IPS DF 4.7 (cell line): ENCODE measurements around the gene TSHZ1.

Experiments used
- DNase-seq: peaks from one replicate; pipeline ENCODE4 v3.0.0-alpha.2; 2013; ENCODE audit warnings: low spot score; ENCODE audit errors: extremely low read depth

Gene TSHZ1

DNA sequence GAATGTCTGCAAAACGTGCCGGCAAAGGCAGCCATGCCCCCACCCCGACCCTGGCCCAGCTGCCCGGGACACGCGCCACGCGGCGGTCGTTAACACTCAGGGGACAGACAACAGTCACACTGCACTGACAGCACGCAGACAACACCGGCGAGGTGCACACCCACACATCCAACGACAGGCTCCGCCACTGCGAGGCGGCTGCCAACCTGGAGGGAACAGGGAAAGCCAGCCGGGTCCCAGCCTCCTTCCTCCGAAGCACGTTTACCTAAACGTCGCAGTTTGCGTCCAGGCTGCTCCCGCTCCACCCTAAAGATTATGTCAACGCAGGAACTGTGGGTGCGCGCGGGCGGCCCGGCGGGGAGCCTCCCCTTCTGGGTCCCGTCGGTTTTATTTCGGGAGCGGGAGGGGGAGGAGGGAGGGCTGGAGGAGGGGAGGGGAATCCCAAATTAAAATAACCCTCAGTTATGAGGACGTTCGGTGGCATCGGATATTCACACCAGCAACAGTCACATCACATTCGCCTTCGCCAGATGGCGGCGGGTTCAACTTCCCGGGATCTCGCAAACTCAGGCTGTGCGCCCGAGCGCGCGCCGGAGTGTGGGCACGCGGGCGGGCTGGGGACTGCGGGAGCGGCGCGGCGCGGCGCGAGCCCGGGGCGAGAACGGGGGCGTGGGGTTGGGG is 2.3 kb upstream of the TSHZ1 start:
- DNase-seq = no peak

GRCh38 chr18:75208836-75209128 is 1.8 kb upstream of the TSHZ1 start:
- no peak for DNase-seq

- DNase-seq = no peak
These were observed 1.3 kb upstream of the TSHZ1 start, which contains the start of gene PTGR3 for GRCh38 chr18:75209129-75209950. Gene PTGR3 (minus strand): TSS chr18:75209139. CDS start chr18:75209058, 81 bp downstream.

GRCh38 chr18:75209951-75210258 is 692 bp upstream of the TSHZ1 start:
- DNase-seq = no peak

GRCh38 chr18:75211002-75211621 is 515 bp downstream of the TSHZ1 start:
- no peak for DNase-seq

- DNase-seq = no peak
These were observed 992 bp downstream of the TSHZ1 start for GRCh38 chr18:75211626-75211952.

DNA sequence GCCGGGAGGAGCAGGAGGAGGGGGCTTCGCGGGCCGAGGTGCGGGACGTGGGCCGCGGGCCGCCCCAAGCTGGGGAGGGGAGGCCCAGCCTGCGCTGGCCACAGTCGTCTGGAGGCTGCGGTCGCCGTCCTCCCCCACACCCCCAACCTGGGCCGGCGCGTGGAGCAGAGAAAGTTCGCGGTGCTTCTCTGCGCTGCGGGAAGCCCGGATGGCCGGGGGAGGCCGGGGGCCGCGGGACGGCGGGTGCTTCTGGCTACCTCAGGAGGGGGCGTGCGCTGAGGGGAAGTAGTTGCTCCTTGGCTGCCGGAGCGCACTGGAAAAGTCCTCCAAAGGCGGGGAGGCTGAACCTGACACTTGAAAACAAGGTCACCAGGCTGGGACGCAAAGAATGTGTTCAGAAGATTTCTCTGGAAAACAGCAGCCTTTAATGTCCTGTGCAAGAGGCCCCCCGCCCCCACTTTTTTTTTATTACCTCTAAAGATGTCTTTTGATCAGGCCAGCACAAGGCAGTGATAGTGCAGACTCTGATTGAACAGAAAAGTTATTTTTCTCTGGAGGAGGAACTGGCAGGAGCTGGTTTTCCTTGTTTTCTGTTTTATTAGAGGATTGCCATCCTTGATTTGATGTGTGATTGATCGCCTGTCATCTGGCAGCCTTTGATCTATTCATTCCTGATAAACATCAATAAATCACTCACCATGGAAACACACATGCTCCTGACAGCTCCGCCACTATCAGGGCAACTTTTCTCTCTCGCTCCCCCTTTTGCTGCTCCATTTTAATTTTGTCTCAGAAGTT is 1.6 kb downstream of the TSHZ1 start:
- no peak for DNase-seq

DNA sequence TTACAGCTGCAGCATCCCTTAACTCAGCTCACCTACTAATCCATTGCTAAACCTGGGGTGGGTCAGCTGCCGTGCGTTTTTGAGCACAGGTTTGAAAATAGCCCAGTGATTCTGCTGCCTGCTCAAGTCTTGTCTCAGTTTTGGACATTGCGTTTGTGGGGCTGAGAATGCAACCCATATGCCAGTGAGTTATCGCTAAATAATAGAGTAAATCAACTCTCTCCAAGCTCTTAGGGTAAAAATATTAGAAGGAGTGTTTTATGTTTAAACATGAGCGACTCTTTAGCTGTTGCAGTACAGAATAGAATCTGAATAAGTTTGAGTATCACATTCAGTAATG is 2.1 kb downstream of the TSHZ1 start:
- DNase-seq = no peak

GRCh38 chr18:75213611-75214331 is 3.2 kb downstream of the TSHZ1 start:
- DNase-seq = no peak

GRCh38 chr18:75214332-75214690 is 3.7 kb downstream of the TSHZ1 start:
- no peak for DNase-seq

DNA sequence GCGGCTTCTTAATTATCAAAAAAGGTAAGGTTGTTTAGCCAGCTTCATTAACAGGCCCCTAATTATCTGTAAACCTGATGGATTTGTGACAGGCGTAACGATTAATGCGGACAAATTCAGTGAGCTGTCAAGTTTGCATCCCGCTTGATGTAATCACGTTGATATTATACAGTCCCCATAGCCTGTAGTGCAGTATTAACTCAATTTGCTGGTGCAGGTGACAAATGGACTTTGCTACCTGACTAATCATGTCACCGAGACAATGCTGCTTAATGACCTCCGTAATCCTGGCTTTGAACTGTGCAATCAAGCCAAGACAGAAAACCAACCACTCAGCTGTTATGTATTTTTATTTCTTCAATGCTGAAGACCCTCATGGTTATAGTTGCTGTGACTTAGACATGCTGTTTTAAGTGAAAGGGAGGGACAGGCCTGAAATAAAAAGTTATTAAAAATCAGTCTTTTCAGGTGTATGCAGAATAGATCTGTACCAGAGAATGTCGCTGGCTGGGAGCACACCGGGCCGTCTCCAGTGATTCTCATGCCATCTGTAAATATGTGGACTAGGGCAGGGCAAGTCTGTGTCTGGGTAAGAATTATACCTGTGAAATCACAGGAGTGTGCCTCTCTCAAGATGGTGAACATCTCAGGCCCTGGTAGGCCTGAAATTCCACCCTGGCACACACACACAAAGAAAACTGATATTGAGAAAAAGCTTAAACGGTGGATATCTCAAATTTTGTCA is 4.3 kb downstream of the TSHZ1 start:
- no peak for DNase-seq

- no peak for DNase-seq
These were observed 5.1 kb downstream of the TSHZ1 start for GRCh38 chr18:75215663-75216062.

DNA sequence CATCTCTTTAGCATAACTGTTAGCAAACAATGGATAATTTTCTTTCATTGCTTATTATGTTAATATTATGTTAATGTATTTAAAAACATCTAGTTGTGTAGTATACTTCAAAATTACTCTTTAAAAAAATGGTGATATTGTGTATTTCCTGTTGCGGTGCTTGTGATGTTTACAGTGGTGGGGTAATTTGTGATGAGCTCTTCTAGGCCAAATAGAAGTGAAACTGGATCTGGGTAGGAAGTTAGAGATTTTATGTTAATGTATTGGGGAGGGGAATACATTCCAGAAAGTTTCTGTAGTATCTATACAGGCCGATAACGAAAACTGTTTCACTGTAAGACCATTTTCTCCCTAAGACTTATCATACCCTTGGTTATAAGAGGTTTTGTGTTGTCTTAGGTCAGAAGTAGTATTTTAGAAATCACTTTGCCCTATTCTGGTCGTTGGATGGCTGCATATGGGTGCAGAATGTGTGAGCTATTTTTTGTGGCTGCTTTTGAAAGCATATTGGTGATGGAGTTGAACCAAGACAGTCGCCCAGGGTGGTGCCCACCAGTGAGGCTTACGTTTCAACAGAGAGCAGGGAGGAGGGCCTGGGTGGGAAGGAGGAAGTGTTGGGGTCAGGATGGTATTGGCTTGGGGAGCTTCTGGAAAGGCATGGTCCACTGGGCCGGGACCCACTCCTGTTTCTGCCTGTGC is 5.8 kb downstream of the TSHZ1 start:
- DNase-seq = no peak

DNA sequence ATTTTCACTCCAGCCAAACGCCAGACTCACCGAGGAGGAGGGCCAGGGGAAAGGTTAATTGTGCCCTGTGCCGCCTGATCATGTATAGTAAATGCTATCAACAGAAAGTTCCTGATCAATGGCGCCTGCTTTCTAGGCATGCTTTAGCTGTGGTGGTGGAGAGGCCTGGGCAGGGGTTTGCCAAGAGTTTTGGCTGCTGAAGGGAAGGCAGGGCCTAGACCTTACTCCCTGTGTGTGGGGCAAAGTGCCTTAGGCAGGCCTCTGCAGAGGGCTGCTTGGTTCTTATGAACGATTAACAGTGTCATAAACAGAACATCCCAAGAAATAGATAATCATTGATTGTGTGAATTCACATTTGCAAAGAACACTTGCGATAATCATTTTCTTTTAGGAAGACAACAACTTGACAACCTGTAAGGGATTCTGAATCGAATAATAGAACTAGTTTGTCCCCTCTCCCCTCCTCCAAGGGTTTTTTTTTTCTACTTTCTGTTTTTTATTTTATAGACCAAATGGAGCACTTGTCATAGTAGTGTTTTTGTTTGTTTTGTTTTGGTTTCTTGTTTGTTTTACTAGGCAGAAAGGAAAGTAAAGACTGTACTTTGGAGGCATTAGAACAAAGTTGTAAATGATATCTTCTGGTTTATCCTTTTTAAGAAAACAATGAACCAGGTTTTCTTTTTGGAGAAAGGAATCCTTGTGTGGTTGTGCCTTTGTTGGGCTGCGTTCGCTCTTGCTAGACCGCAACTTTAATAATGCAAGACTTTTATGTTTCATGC is 6.5 kb downstream of the TSHZ1 start:
- DNase-seq = no peak

DNA sequence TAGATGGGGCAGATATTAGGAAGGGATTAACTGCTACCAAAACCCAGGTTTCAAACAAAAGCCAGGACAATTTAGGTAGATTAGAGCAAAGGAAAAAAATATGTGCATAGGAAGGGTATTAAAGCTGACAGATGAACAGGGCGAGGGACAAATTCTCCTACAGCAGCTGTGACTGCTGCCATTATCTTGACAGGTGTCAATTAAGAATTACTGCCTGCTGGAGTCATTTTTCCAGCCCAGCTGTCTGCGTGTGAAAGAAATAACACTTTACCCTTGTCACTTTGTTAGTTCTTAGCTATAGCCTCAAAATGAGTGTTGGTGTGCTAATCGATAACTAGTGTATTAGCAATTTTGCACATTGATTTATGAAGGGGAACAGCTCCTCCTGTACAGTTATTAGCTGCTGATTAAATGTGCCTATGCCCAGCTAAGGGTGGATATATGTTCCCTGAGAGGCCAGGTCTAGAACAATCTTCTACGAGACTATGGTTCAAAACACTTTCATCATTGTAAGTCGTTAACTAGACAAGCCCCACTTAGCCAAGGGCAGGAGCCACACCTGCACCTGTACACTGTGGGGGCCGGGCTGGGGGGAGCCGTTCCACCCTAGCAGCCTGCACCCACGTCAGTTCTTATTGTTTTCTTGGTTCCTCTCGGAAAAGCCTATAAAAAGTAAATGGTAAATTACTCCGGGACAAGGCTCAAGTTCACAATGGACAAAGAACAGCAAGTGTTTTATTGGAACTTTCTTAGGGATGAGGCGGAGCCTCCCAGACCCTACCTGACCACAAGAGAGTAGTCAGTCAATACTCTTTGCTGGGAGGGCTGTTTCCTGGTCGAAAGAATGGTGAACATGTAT is 7.7 kb downstream of the TSHZ1 start:
- no peak for DNase-seq

DNA sequence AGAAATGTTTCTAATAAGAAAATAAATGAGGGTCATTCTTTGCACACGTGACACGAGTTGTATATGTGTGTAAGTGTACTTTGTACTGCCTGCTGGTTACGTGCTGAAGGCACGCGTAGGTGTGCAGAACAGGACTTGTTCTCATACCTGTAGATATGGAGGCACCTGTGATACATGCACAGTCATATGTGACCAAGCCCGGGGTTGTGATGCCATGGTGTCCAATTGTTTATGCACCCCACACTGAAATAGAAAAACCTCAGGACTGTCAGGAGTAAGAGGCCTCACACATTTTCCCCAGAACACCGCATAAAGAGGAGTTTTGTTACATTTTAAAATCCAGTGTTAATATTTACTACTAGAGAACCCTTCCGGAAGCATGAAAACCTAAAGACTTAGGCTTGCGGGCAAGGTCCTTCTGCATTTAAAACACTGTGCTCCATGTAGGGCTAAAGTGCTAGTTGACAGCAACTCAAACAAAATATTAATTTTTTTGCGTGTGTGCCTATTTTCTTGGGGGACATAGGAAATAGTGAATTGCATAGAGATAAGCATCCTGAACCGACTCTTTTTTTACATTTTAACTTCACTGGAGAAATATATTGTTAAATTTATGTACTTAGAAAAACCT is 9.3 kb downstream of the TSHZ1 start:
- no peak for DNase-seq

- no peak for DNase-seq
These were observed 10.2 kb downstream of the TSHZ1 start for GRCh38 chr18:75220551-75221355.
